UCSD-AML1 (cell line): ENCODE data around the gene ECHDC3.

Experiments used
- DNase-seq: peaks from one replicate; lab custom pipeline; 2025; ENCODE audit not compliant: unreplicated experiment; lab: John Stamatoyannopoulos, UW

ECHDC3 gene

GRCh38 chr10:11808808-11809207, 66.6 kb downstream of the ECHDC3 start:
- DNase-seq, result no peak

- DNase-seq, result no peak
These were observed 68.2 kb downstream of the ECHDC3 start for GRCh38 chr10:11810313-11810766.

- DNase-seq, result no peak
These were observed 68.8 kb downstream of the ECHDC3 start for GRCh38 chr10:11810973-11811372.

- DNase-seq, result no peak
These were observed 71.0 kb downstream of the ECHDC3 start for GRCh38 chr10:11813177-11813576.
